ENCODE data around the gene ZNF341.

The ZNF341 gene

DNA sequence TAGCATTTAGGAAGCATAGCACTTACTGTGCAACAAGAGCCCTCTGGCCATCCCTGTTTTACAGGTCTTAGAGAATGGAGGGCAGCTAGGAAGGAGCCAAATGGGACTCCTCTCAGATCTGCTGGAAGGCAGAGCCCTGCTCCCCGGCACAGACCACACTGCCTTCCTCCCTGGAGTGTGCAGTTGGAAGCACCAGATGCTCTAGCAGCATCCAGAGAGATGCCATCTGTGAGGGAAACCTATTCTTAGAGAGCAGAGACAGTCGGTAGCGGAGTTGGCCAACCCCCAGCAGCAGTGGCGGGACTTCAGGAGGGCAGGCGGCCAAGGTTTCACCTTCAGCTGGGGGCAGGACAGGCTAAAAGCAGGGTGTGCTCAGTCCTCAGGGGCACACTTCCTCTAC lies 28.9 kb upstream of the ZNF341 start:
- no peak for DNase-seq (ENCODE audit: low read depth)

DNA sequence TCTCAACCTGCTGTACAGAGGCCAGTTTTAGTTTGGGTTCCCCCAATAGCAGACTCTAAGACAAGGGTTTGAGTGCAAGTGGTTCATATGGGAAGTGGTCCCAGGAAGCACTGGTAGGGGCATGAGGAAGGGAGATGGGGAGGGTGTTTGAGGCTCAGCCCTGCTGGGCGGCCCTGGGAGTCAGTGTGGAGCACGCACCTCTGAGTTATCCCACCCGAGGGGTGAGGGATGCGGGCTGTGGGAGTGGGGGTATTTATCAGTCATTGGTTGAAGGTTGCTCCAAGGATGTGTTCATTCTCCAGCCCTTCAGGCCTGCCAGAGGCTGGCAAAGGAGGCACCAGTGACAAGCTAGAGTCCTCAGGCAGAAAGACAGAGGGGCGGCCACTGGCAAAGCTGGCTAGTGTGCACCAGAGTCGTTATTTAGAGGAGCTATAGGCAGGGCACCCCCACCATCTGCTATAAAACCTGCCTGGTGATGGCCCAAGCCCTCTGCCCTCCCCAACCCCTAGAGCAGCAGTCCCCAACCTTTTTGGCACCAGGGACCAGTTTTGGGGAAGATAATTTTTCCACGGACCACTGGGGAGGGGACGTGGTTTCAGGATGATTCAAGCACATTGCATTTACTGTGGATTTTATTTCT lies 28.2 kb upstream of the ZNF341 start:
- DNase-seq (ENCODE audit: low read depth) = no peak

DNA sequence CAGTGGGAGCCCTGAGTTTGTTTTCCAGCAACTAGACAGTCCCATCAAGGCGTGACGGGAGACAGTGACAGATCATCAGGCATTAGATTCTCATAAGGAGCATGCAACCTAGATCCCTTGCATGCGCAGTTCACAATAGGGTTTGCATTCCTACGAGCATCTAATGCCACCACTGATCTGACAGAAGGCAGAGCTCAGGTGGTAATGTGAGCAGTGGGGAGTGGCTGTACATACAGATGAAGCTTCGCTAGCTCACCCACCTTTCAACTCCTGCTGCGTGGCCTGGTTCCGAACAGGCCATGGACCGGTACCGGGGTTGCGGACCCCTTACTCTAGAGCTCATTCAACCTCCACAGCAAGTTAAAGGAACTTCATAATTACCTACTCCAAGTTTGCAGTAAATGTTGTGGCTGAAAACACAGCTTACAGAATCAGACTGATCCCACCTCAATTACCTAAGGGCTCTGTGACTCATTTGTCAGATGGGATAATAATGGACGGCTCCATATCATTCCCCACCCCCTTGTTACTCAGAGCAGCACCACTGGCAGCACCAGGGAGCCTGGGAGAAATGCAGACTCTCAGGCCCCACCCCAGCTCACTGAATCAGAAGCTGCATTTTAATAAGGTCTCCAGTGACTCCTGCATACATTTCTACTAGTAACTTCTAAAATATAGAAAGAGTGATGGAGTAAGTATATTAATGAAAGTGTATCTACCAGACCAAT lies 27.4 kb upstream of the ZNF341 start:
- DNase-seq (ENCODE audit: low read depth) = no peak

DNA sequence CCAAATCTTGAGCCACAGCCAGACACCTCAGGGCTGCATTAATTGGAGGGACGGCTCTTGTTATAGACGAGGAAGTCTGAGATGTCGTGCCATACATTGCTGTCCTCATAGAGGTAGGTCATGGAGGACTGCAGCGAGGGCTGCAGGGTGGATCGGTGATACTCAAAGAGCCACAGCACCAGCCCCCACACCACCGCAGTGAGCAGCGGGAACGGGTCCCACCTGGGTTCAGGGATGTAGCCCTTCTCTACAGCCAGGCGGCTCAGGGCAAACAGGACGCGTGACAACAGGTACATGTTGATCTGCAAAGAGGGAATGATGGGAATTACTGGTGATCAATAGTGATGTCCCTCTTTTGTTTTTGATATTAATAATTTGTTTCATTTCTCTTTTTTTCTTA lies 24.1 kb upstream of the ZNF341 start:
- no peak for DNase-seq (ENCODE audit: low read depth)

DNA sequence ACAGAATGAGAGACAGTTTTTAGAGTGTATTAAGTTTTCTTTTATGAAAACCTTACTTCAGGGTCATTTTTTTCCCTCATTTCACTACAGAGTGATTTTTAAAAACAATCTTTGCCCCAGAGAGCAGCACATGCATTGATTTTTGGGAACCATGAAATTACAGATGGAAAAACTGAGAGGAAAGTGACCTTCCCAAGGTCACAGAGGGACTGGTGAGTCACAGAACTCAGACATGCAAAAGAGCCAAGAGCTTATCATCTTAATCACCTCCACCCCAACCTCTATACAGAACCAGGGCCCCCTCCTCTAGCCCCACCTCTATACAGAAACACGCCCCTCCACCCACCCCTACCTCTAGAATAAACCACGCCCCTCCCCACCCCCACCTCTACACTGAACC lies 22.4 kb upstream of the ZNF341 start:
- DNase-seq (ENCODE audit: low read depth) = no peak

DNA sequence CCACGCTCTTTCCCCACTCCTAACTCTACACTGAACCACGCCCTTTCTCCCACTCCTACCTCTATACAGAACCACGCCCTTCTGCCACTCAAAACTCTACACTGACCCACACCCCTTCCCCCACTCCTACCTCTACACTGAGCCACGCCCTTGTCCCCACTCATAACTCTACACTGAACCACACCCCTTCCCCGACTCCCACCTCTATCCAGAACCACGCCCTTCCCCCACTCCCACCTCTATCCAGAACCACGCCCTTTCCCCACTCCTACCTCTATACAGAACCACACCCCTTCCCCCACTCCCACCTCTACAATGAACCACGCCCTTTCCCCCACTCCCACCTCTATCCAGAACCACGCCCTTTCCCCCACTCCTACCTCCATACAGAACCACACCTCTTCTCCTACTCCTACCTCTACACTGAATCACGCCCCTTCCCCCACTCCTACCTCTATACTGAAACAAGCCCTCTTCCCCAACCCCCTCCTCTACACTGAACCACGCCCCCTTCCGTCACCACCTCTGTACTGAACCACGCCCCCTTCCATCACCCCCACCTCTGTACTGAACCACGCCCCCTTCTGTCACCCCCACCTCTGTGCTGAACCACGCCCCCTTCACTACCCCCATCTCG lies 21.8 kb upstream of the ZNF341 start:
- DNase-seq (ENCODE audit: low read depth) = no peak

DNA sequence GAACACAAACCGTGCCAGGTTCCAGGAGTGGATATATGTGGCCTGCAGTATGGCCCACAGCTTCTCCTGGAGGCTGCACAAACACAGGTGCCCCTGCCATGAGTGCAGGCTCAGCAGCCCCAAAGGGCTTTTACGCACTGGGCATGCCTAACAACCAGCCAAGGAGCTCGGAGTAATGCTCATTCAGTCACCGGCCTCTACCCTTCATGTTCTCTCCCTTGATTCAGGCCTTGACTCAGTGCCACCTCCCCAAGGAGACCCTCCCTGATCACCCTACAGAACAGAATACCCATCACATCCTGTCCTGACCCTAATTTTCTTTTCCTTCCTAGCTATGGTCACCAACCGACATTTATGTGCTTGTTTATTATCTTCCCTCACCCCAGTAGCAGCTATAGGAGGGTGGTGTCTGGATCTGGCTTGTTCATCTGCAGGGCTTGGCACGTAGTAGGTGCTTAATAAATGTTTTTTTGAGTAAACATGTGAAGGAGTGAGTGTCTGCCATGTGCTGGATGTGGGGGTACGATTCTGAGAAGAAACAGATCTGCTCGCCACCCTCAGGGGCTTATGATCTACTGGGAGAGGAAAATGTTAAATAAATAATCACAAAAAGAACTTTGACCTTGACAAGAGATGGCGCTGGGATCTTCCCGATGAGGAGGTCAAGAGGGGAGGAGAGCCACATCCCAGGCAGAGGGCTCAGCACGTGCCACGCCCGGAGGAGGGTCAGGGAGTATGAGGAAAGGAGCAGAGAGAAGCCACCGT lies 20.9 kb upstream of the ZNF341 start:
- DNase-seq (ENCODE audit: low read depth) = no peak

DNA sequence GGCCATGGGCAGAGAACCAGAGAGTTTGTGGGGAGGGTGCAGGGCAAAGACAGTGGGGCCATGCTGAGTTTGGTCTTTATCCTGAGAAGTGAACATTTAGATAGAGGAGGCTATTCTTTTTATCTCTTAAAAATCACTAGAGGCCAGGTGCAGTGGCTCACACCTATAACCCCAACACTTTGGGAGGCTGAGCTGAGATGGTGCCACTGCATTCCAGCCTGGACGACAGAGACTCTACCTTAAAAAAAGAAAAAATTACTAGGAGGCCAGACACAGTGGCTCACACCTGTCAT lies 20.4 kb upstream of the ZNF341 start:
- no peak for DNase-seq (ENCODE audit: low read depth)

DNA sequence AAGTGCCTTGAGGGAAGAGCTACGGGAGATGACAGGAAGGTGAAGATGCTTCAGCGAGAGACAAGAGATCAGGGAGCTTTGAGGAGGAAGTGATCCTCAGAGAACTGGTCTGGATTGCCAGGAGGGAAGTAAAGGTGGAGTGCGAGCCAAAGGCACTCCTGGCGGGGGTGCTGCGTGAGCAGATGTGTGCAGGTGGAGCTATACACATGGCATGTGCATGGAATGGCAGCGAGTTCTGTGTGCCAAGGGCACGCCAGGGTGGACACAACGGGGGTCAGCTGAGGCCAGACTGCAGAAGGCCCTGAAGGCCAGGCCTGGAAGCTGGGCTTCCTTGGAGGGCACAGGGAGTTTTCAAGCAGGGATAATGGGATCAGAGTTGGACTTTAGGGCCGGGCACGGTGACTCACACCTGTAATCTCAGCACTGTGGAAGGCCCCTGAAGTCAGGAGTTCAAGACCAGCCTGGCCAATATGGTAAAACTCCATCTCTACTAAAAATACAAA lies 17.9 kb upstream of the ZNF341 start:
- DNase-seq (ENCODE audit: low read depth) = no peak

DNA sequence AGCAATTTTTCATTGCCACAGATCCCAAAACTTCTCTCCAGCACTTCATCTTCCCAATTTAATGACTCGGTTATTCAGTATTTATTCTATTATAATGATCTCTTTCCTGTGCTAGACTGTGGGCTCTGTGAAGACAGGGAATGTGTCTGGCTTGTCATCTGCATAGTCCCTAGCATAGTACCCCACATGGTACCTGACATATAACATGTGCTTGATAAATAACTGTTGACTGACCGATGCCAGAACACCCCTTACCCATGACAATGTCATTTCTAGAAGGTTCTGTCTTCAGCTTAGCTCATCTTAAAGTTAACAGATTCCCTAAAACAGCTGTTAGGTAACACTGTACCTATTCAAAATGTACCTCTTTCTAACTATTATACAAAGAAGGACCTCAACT lies 15.3 kb upstream of the ZNF341 start:
- no peak for DNase-seq (ENCODE audit: low read depth)

DNA sequence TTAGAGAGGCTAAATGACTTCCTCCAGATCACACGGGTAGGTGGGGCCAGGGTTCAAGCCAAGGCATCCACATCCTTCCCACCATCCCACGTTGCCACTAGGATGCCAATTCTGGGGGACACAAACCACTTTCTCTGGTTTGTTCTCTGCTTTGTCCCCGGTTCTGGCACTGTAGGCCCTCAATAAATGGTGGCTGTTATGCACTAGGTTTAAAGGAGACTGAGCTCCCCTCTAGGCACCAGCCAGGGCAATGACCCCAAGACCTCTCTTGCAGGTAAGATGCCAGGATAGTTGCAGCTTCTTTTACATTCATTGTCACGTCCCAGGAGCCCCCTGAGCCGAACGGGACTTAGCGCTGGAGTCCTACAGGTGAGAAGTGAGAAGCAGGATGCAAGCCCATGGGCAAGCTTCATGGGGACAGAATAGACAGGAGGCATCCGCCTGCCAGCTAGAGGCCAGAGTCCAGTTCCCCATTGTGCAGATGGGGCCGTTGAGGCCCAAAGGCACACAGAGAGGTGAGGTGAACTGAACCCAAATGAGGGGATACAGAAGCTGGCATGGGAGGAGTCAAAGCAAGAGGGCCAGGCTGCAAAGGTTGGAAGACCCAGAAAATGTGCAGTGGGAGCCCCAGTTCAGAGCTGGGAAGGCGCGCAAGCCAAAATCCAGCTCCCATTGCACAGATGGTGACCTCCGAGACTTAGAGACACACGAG lies 12.4 kb upstream of the ZNF341 start:
- DNase-seq (ENCODE audit: low read depth) = no peak

DNA sequence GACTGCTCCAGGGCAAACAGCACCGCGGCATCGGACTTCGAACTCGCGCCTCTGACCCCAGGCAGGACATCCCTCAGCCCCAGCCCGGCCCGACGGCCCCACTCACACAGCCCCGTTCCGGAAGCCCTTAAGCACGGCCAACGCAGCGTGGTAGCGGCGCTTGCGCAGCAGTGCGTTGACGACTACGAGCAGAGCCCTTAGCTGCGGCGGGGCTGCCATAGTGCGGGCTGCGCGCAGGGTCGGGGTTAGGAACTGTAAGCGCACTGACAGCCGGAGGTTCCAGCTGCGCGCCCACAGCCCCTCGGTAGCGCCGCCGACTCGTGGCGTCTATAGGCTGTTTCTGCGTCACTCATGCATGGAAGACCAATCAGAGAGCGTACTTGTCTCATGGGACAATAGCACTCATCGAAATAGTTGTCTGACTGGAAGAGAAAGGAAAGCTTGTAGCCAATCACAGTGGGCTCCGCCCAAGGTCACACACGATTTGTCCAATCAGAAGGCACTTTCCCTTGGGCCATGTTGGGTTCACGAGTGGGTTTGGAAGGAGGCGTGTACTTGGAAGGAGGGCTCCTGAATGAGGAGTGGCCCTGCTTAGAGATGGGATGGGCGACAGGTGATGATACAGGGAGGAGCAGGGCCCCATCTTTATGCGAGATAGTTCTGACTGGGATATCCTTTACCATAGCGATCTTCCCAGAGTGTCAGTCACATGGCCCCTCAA lies 11.6 kb upstream of the ZNF341 start, which contains the start of gene PXMP4:
Gene PXMP4 (minus strand): TSS at position 322 of the 721 bp plus-strand sequence. CDS start 103 bp downstream, at position 219.
- DNase-seq (ENCODE audit: low read depth) = peak; percentile 76

DNA sequence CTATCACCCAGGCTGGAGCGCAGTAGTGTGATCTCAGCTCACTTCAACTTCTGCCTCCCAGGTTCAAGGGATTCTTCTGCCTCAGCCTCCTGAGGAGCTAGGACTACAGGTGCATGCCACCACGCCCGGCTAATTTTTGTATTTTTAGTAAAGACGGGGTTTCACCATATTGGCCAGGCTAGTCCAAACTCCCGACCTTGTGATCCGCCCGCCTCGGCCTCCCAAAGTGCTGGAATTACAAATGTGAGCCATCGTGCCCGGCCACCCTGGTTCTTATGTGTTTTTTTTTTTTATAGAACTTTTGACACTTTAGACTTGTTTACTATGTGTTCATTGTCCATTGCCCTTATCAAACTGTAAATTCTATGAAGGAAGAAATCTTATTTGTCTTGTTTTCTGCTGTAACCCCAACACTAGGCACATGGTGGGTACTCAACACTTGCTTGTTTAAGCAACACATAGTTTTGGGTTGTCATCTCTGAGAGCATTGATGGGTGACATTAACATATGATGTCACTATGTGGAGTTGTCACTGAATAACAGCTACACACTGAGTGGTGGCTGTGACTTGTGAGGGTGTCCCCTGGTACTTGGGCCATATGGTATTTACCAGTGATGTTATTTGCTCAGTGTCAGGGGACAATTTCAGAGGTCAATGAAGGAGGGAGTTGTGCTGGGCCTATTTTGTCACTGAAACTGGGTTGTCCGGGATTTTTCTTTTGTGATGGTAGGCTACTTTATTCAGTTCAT lies 10.2 kb upstream of the ZNF341 start:
- no peak for DNase-seq (ENCODE audit: low read depth)

DNA sequence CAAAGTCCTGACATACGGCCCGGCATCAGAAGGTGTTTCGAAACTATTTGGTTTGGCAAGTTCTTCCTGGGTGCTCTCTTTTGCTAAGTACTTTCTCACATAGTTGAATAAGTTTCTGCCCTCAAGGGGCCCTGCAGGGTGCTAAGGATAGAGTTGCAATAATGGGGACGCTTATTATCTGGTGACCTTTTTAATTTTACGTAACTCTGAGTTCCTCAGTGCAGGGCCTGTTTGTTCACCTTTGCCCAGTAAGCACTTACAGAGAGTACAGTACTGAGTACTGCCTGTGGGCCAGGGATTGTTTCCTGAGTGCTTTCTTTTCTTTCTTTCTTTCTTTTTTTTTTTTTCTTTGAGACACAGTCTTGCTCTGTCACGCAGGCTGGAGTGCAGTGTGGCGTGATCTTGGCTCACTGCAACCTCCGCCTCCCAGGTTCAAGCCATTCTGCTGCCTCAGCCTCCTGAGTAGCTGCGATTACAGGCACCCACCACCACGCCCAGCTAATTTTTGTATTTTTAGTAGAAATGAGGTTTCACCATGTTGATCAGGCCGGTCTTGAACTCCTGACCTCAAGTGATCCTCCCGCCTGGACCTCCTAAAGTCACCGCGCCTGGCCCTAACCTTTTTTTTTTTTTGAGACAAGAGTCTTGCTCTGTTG lies 7.2 kb upstream of the ZNF341 start:
- no peak for DNase-seq (ENCODE audit: low read depth)

DNA sequence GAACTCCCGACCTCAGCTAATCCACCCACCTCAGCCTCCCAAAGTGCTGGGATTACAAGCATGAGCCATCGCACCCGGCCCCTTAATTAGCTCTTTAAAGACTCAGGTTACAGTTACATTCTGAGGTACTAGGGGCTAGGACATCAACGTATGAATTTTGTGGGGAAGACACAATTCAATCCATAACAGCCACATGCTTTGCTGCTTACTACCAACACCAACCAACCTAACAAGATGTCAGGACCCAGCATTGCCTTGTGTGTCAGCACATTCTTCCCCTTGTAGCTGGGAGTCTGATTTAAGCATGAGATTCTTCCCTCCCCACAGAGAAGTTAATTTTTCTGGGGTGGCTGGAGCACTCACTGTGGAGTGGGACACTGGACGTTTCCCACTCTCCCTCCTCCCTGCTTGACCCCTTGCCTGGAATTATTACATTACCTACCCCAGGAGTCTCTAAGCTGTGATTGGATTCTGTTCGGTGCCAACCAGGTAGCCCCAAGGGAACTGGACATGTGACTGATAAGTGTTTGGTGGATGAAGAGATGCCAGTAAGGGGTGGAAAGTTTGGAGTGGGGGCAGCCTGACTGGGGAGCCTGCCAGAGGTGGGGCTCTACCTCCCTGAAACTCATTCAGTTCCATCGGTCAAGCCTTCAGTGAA lies 6.1 kb upstream of the ZNF341 start:
- DNase-seq (ENCODE audit: low read depth) = no peak

DNA sequence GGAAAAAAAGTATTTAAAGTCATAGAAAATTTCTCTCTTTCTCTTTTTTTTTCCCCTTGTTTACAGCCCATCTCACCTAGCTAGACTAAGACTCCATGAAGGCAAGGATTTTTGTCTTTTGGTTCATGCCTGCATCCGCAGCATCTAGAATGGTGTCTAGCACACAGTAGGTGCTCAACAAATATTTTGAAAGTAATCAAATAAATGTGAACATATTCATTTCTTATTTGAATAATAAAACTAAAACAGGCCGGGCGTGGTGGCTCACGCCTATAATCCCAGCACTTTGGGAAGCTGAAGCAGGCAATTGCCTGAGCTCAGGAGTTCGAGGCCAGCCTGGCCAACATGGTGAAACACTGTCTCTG lies 4.7 kb upstream of the ZNF341 start:
- DNase-seq (ENCODE audit: low read depth) = no peak

DNA sequence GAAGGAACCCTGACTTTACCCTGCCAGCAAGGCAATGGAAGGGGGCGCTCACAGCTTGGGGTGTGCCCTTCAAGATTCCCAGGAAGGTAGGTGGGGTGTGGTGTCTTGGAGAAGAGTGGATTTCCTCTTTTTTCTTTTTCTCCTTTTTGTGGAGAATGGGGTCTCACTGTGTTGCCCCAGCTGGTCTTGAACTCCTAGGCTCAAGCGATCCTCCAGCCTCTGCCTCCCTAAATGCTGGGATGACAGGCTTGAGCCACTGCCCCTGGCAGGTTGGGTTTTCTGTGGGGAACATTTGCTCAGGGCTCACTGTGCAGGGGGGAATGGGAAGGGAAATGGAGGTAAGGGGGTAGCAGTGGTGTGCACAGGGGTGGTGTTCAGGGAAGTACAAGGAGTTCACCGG lies 4.0 kb upstream of the ZNF341 start:
- DNase-seq (ENCODE audit: low read depth) = no peak

DNA sequence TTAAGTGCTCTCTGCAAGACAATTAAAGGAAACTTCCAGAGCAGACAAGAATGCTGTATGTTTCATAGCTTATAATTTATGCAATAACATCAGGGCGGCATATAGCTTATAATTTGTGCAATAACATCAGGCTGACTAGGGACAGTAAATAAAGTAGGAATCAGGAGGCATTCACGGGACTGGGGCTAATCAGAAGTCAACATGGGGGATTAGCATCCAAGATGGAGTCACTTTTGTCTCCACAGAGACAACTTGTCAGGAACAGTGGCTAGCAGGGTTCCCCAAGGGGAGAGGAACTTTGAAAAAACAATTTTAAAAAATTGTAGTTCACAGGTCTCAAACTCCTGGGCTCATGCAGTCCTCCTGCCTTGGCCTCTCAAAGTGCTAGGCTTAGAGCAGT lies 3.3 kb upstream of the ZNF341 start:
- DNase-seq (ENCODE audit: low read depth) = no peak

DNA sequence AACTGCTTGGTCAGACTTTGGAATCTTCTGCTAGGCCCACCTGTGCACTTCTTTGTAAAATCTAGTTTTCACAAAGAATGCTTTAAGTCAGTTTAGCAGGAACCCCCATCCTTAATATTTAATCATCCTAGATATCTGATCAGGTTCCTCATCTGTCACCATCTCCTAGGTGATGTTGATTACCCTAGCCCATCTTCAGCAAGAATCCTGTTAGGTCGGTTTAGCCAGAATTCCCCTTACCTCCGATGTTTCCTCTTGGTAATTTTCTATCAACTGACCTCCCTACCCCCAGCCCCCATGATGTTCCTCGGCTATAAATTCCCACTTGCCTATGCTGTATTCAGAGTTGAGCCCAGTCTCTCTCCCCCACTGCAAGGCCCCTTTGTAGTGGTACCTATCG lies 2.7 kb upstream of the ZNF341 start:
- DNase-seq (ENCODE audit: low read depth) = no peak

All from activated T-cell treated with anti-CD3 and anti-CD28 coated beads for 48 hours (primary cell).